Astrocyte (in vitro differentiated cells and primary cell): Measurements from ENCODE around the gene MAPK8IP3. TPM values are rescaled to one million over a fixed set of nuclear protein-coding genes. Genes with fewer than 3 reads are reported as not detected.

Experiments
- DNase-seq: peaks from one replicate; pipeline ENCODE4 v3.0.0-alpha.2; 2010; ENCODE audit warnings: low read depth
- FAIRE-seq: peaks from 2 replicates; lab custom pipeline; 2011; peaks lifted over from hg19 to GRCh38; lab: Jason Lieb, UNC
- H2AFZ ChIP-seq: 2 replicates; pipeline ENCODE4 v1.6.0; 2012; ENCODE audit warnings: low read depth, low read length, inconsistent platforms
- H3K27ac ChIP-seq: 2 replicates; pipeline ENCODE4 v1.5.1; 2011; ENCODE audit warnings: low read depth, low read length, inconsistent platforms
- H3K27me3 ChIP-seq: 2 replicates; pipeline ENCODE4 v1.6.0; 2011; ENCODE audit warnings: low read length, inconsistent platforms; ENCODE audit not compliant: insufficient read depth
- H3K36me3 ChIP-seq: 2 replicates; pipeline ENCODE4 v1.5.1; 2011; ENCODE audit warnings: low read length, inconsistent platforms; ENCODE audit not compliant: insufficient read depth
- H3K4me1 ChIP-seq: 2 replicates; pipeline ENCODE4 v1.5.1; 2011; ENCODE audit warnings: low read length, inconsistent platforms; ENCODE audit not compliant: insufficient read depth
- H3K4me2 ChIP-seq: 2 replicates; pipeline ENCODE4 v1.6.0; 2012; ENCODE audit warnings: low read length, inconsistent platforms
- H3K4me3 ChIP-seq: 2 replicates; pipeline ENCODE4 v1.5.1; 2011; ENCODE audit warnings: low read depth, mild to moderate bottlenecking, low read length, inconsistent platforms; ENCODE audit not compliant: insufficient read depth
- H3K79me2 ChIP-seq: 2 replicates; pipeline ENCODE4 v1.6.0; 2012; ENCODE audit warnings: mild to moderate bottlenecking, low read length, inconsistent platforms; ENCODE audit not compliant: insufficient read depth
- H3K9ac ChIP-seq: 2 replicates; pipeline ENCODE4 v1.6.0; 2012; ENCODE audit warnings: mild to moderate bottlenecking, low read length, inconsistent platforms
- H3K9me3 ChIP-seq: 2 replicates; pipeline ENCODE4 v1.5.1; 2012; ENCODE audit warnings: low read depth, mild to moderate bottlenecking, low read length, inconsistent platforms; ENCODE audit not compliant: insufficient read depth
- H4K20me1 ChIP-seq: 2 replicates; pipeline ENCODE4 v1.6.0; 2012; ENCODE audit warnings: low read length, inconsistent platforms; ENCODE audit not compliant: insufficient read depth
- H3K27ac Mint-ChIP-seq: one replicate; pipeline ENCODE4 v1.8.0; 2021; ENCODE audit warnings: mild to moderate bottlenecking, mixed read lengths; ENCODE audit not compliant: unreplicated experiment
- H3K27me3 Mint-ChIP-seq: one replicate; pipeline ENCODE4 v1.8.0; 2021; ENCODE audit warnings: low read depth, mixed read lengths; ENCODE audit not compliant: unreplicated experiment
- H3K36me3 Mint-ChIP-seq: one replicate; pipeline ENCODE4 v1.8.0; 2021; ENCODE audit warnings: low read depth, mixed read lengths; ENCODE audit not compliant: unreplicated experiment
- H3K4me1 Mint-ChIP-seq: one replicate; pipeline ENCODE4 v1.8.0; 2021; ENCODE audit warnings: low read depth, mixed read lengths; ENCODE audit not compliant: unreplicated experiment
- H3K4me3 Mint-ChIP-seq: one replicate; pipeline ENCODE4 v1.8.0; 2021; ENCODE audit warnings: mild to moderate bottlenecking, moderate library complexity, mixed read lengths; ENCODE audit not compliant: unreplicated experiment
- H3K9me3 Mint-ChIP-seq: one replicate; pipeline ENCODE4 v1.8.0; 2021; ENCODE audit warnings: mild to moderate bottlenecking, mixed read lengths; ENCODE audit not compliant: unreplicated experiment
- EZH2 ChIP-seq: IDR thresholded peaks from 2 replicates; pipeline ENCODE4 v1.6.1; 2012; ENCODE audit warnings: mild to moderate bottlenecking, low read length, inconsistent platforms; ENCODE audit not compliant: insufficient read depth
- total RNA-seq: library from RNA; stranded (reverse); gene quantifications from 2 replicates; pipeline ENCODE4 v1.2.1, GENCODE V29; 2021
- TF ChIP-seq, protein P1 (sequence below): IDR thresholded peaks from 2 replicates; pipeline ENCODE4 v1.5.1; 2011; ENCODE audit warnings: low read depth, mild to moderate bottlenecking, inconsistent platforms, low read length, moderate library complexity; ENCODE audit not compliant: insufficient read depth

The MAPK8IP3 gene
- total RNA-seq, 1 donor from 2014 or later, result 92.4 TPM

DNA sequence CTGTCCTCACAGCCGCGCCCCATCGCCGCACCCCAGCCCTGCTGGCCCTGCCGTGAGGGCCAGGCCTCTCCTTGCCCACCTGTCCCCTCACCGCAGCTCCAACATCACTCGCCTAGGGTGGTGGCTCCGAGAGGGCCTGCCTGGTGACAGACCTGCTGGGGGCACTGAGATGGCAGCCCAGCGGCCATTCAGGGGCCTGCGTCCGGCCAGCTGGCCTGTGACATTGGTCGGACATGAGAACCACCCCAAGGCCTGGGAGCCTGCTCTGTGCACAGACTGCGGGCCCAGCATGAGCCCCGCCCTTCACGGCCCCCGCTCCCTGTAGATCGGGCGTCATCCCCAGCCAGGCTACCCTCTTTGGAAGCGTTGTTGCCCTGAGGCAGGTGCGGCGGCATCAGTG is 53.5 kb downstream of the MAPK8IP3 start:
- no peak for FAIRE-seq

GRCh38 chr16:1760911-1761310 is 54.9 kb downstream of the MAPK8IP3 start:
- H3K9ac ChIP-seq, result no peak overlapping the region
- Mint-ChIP-seq H3K4me3 (no peak overlapping the region), H3K36me3 (peaks cover 7% of the 10 kb centered on the region), H3K27me3 (no peaks in the 10 kb centered on the region), H3K4me1 (no peaks in the 10 kb centered on the region), H3K27ac (no peak overlapping the region), H3K9me3 (no peaks in the 10 kb centered on the region)
- H4K20me1 ChIP-seq, result peaks cover 15% of the 10 kb centered on the region
- no peaks in the 10 kb centered on the region for H3K4me1 ChIP-seq
- H3K4me2 ChIP-seq, result no peak overlapping the region
- peaks cover 2% of the 10 kb centered on the region for H3K36me3 ChIP-seq
- no peaks in the 10 kb centered on the region for H3K9me3 ChIP-seq
- H3K27ac ChIP-seq, result no peak overlapping the region
- no peak for TF ChIP-seq EZH2
- TF ChIP-seq, protein P1, sequence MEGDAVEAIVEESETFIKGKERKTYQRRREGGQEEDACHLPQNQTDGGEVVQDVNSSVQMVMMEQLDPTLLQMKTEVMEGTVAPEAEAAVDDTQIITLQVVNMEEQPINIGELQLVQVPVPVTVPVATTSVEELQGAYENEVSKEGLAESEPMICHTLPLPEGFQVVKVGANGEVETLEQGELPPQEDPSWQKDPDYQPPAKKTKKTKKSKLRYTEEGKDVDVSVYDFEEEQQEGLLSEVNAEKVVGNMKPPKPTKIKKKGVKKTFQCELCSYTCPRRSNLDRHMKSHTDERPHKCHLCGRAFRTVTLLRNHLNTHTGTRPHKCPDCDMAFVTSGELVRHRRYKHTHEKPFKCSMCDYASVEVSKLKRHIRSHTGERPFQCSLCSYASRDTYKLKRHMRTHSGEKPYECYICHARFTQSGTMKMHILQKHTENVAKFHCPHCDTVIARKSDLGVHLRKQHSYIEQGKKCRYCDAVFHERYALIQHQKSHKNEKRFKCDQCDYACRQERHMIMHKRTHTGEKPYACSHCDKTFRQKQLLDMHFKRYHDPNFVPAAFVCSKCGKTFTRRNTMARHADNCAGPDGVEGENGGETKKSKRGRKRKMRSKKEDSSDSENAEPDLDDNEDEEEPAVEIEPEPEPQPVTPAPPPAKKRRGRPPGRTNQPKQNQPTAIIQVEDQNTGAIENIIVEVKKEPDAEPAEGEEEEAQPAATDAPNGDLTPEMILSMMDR, result no peak
- no peaks in the 10 kb centered on the region for H3K79me2 ChIP-seq
- DNase-seq (no peak), FAIRE-seq (no peak)
- no peak overlapping the region for H3K4me3 ChIP-seq
- H3K27me3 ChIP-seq, result no peaks in the 10 kb centered on the region
- no peak overlapping the region for H2AFZ ChIP-seq

More for the DNA sequence above, 53.5 kb downstream of the MAPK8IP3 start:
- H3K4me3 ChIP-seq, result no peak overlapping the region
- no peak overlapping the region for H3K4me3 Mint-ChIP-seq
- H3K4me2 ChIP-seq, result no peak overlapping the region
- no peaks in the 10 kb centered on the region for H3K79me2 ChIP-seq
- H3K27ac Mint-ChIP-seq, result no peak overlapping the region
- no peaks in the 10 kb centered on the region for H3K27me3 ChIP-seq
- H3K9ac ChIP-seq, result no peak overlapping the region
- H3K4me1 ChIP-seq, result no peaks in the 10 kb centered on the region
- H3K4me1 Mint-ChIP-seq, result peaks cover 8% of the 10 kb centered on the region
- peaks cover 12% of the 10 kb centered on the region for H3K36me3 Mint-ChIP-seq
- H3K9me3 ChIP-seq, result no peaks in the 10 kb centered on the region
- H2AFZ ChIP-seq, result no peak overlapping the region
- DNase-seq, result no peak
- H3K36me3 ChIP-seq, result peaks cover 2% of the 10 kb centered on the region
- no peaks in the 10 kb centered on the region for H3K27me3 Mint-ChIP-seq
- TF ChIP-seq, protein P1, result no peak
- no peak for TF ChIP-seq EZH2
- H4K20me1 ChIP-seq, result peaks cover 20% of the 10 kb centered on the region
- H3K9me3 Mint-ChIP-seq, result no peaks in the 10 kb centered on the region
- no peak overlapping the region for H3K27ac ChIP-seq

- H2AFZ ChIP-seq, result no peak overlapping the region
- no peaks in the 10 kb centered on the region for H3K79me2 ChIP-seq
- no peak overlapping the region for H3K4me3 Mint-ChIP-seq
- H3K27ac ChIP-seq, result no peak overlapping the region
- H3K4me3 ChIP-seq, result no peak overlapping the region
- FAIRE-seq (no peak), DNase-seq (no peak)
- H3K27me3 Mint-ChIP-seq, result no peaks in the 10 kb centered on the region
- peaks cover 12% of the 10 kb centered on the region for H4K20me1 ChIP-seq
- H3K9ac ChIP-seq, result no peak overlapping the region
- no peak overlapping the region for H3K4me2 ChIP-seq
- H3K9me3 ChIP-seq, result no peaks in the 10 kb centered on the region
- peaks cover 7% of the 10 kb centered on the region for H3K36me3 Mint-ChIP-seq
- H3K9me3 Mint-ChIP-seq, result no peaks in the 10 kb centered on the region
- H3K4me1 Mint-ChIP-seq, result no peaks in the 10 kb centered on the region
- H3K36me3 ChIP-seq, result peaks cover 2% of the 10 kb centered on the region
- no peaks in the 10 kb centered on the region for H3K27me3 ChIP-seq
- no peak overlapping the region for H3K27ac Mint-ChIP-seq
- no peak for TF ChIP-seq EZH2
- TF ChIP-seq, protein P1, result no peak
- H3K4me1 ChIP-seq, result no peaks in the 10 kb centered on the region
These were observed 55.8 kb downstream of the MAPK8IP3 start for GRCh38 chr16:1761751-1762150.
